Kidney glomerular epithelial cell (primary cell): ENCODE data around the gene SLC22A23.
A peak's percentile ranks its signal among the peaks of the same experiment; 100 is the strongest.

Experiments
- DNase-seq: peaks from one replicate; lab custom pipeline; 2025; lab: John Stamatoyannopoulos, UW

SLC22A23 gene

DNA sequence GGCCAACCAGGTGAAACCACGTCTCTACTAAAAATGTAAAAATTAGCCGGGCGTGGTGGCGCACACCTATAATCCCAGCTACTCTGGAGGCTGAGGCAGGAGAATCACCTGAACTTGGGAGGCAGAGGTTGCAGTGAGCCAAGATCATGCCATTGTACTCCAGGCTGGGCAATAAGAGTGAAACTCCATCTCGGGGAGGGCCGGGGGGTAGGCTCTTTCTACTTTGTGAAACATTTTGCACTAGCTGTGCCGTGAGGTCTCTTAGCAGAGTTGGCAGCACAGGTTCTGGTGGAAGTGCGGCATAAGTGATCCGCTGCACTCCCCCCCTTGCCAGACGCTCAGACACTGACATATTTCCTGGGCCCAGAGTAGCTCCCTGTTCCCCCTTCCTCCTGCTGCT is 173.6 kb downstream of the SLC22A23 start:
- DNase-seq, result no peak

DNA sequence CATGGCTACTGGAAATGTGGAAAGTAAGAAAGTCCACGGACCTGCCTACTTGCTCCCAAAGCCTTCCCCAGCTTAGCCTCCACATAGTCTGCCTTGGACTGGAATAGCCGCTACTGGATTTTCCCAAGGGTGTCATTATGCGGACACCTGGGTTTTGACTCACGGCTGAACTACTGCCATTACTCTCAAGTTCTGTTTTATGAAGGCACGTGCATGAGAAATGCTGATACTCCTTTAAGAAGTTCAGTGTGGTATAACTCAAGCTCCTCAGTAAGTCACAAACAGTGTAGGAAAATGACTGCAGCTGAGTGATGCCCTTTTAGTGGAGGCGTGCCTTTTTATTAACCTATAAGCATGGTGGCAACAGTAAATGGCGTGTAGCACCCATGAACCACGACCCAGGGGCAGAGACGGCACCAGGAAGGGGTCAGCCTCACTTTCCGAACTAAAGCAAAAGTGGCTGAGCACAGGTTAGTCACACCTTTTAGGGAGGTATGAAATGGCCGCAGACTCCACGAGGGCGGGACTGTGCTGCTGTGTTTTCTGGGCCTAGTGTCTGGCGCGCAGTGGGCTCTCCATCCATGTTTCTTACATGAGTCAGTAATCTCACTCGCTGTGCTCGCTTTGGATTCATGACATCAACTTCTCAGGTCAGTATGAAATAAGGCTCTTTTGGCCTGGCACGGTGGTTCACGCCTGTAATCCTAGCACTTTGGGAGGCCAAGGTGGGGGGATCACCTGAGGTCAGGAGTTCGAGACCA is 174.2 kb downstream of the SLC22A23 start:
- no peak for DNase-seq

DNA sequence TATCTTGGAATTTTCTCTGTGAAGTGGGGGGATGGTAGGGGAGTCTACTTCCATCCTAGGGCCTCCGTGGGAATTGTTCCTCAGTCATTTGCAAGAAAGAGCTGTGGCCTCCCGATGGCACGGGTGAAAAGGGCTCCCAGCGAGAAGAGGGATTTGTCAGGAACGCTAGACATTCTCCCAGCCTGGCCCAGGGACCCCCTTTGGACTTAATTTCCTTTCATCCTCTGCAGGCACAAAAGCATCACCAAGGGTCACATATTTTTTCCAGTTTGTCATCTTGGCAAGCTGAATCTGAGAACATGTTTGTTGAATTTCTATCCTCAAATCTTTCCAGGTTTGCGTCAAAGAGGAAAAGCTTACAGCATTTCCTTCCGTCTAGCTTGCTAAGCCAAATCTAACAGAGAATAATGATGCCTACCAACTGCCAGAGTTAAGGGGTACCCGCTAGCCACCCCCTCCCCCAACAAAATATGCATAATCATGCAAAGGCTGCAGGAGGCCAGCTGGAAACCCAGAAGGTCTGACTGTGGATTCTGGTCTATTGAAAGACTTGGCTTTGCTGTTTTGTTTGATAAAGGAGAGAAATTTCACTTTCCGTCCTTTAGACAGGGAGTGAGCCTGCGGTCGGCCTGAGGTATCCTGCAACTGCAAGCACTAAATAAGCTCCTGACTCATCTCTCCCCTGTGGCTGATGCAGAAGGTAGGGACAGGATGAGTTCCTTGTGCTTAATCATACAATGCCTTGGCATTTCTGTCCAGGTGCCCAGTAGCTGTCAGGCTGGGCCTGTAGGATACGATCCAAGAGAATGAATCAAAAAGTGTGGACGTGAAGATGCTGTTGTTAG is 175.0 kb downstream of the SLC22A23 start:
- DNase-seq, result peak; percentile 5

DNA sequence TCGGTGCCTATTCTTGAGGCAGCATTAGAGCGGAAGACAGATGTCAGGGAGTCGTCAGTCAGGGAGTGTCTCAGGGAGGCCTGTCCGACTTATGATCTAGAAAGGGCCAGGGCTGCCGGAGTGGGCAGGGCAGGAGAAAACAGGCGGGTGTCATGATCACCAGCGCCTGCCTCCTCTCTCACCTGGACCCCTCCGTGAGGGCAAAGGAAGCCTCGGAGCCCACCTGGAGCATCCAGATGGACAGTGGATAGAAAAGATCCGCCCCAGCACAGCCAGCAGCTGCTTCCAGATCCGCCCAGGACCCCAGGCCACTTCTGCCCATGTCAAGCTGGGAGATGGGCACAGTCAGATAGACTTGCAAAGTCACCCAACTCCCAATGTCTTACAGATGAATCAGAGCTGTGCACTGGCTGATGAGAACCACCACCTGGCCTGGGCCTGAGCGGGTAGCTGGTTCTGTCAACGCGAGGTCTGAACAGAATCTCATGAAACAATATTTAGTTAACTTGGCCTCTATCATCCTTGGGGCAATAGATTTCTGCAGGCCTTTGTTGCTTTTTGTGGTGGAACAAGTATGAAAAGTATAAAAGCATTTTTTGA is 175.9 kb downstream of the SLC22A23 start:
- no peak for DNase-seq

DNA sequence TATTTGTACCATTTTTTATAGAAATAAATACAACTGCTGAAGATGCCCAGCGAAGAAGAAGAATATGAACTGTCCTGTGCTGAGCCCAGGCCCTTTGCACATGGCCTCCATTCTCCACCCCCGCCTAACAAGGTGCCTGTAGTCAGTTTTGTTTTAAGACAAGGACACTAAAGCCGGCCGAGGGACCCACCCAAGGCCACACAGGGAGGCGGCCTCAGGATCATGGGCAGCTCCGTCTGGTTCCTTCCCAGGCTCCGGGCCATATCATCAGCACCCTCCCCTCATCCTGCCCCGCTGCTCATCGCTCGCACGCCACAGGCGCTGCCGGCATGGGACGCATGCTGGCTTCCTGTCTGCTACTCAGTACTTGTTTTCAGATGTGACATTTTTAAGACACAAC is 176.8 kb downstream of the SLC22A23 start:
- DNase-seq, result no peak

DNA sequence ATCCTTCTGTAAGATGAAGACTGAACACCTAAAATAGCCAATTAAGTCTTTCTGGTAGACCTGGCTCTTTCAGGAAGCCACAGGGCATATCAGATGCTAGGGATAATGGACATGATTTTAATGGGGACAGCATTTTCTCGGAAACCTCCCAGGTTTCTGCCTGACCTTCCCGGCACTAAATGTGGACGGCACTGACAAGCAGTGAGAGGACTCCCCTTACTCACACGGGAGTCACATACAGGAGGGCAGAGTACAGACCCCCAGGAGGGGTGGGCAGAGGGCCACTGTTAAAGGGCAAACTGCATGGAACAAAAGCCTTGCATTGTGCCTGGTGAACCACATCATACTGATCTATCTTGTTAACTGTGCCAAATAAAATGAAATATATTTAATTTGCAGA is 178.2 kb downstream of the SLC22A23 start:
- no peak for DNase-seq

DNA sequence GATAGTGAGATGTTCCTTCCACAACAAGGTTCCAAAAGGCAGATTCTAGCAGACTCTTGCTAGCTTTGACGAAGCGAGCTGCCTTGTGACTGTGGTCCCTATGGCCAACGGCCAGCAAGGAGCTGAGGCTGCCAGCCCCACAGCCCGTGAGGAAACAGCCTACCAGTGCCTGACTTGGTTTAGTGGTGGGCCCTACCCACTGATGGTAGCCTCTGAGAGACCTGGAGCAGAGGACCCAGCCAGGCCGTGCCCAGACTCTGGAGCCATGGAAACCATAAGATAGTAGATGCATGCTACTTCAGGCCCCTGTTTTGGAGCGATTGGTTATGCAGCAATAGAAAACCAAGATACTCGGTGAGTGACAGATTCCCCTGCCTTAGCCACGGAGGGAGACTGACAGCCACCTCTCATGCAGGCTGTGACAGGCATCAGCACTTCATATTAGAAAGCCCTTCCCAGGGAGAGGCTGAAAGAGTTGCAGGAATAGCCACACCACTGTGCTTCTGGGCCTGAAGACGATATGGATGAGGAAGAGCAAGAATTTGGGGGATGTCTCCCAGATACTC is 178.9 kb downstream of the SLC22A23 start:
- DNase-seq, result no peak

DNA sequence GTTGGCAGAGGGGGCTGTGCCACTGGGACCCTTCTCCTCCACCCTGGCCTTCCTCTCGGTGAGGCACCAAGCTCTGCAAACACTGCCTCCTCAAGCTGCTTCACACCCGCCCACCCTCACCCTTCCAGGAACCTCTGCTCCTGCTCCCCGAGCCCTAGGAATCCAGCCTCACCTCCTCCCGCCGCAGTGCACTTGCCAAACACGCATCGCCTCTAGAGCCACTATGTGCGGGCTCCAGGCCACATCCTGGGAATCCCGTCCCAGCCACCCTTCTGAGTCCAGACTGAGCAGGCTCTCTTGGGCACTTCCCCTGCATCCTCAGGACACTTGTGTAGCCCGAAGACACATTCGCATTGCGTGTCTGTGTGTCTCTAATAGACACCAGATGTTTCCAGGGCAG is 179.6 kb downstream of the SLC22A23 start:
- DNase-seq, result no peak

DNA sequence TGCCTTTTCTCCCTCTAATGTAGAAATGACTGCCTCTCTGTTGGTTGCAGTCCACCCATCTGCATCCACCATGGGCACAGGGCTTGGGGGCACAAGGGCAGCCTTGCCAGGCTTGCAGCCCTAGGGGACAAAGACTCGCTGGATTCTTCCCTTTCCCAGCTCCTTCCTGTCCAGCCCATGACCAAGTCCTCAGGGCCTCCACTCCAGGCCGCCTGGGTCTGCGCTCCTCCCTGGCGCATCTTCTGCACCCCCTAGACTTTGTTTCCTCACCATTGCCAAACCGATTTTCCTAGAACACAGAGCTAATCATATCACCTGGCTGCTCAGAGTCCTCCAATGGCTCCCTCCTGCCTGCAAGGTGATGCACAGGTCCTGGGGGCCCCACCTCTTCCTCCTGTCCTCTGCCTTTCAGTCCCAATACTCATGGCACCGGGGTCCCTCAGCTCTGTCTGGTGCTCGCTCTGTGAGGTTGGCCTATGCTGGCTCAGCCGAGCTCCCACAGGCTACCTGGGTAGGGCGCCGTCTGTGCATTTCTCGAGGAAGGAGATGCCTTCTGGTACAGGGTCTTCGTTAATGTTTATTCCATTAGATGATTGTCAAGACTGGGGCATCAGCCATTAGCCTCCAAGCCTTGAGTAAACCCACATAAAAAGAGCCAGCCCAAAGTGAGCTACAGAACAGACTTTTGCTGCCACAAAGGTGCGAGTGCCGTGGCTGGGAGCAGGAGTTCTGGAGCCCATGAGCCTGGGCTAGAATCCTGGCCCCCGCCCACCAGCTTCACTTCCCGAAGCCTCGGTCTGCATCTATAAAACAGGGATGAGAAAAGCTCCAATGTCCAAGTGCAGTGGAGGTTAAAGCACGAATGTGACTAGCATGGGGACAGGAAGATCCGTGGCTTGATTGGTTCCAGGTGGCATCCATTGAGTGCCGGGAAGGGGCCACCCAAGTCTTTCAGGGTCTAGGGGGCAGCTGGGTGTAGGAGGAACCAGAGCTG is 180.4 kb downstream of the SLC22A23 start:
- DNase-seq, result no peak

DNA sequence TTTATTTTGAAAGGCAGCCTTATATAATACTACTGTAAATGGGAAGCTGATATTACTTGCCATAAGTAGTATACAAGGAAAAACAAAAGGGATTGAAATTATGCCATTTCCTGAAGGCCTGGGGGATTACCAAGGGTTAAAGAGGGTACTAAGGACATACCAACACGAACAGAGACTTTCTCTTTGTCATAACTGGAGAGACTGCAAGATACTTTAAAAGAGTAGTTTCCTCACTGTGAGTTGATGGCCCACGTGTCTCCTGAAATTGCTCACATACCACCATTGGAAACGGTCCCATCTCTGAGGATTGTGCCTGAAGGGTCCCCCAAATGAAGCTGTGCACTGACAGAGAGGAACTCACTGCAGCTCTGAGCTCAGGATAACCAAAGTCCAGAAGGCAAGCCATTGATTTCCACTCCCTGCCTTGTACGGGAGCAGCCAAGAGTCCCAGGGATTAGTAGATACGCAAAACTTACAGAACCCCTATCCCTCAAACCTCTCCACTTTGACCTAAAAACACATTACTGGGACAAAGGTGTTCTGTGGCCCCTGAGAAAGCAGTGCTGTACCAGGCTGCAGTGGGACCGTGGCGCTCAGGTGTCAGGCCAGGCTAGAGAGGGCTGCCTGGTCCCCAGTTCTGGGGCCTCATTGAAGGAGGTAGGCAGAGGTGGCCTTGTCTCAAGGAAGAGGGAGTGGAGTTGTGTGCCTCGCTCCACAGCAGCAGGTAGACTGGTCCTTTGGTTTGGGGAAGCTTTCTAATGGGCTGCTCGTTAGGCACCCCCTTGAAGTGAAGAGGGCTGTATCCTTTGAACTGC is 182.9 kb downstream of the SLC22A23 start:
- no peak for DNase-seq

DNA sequence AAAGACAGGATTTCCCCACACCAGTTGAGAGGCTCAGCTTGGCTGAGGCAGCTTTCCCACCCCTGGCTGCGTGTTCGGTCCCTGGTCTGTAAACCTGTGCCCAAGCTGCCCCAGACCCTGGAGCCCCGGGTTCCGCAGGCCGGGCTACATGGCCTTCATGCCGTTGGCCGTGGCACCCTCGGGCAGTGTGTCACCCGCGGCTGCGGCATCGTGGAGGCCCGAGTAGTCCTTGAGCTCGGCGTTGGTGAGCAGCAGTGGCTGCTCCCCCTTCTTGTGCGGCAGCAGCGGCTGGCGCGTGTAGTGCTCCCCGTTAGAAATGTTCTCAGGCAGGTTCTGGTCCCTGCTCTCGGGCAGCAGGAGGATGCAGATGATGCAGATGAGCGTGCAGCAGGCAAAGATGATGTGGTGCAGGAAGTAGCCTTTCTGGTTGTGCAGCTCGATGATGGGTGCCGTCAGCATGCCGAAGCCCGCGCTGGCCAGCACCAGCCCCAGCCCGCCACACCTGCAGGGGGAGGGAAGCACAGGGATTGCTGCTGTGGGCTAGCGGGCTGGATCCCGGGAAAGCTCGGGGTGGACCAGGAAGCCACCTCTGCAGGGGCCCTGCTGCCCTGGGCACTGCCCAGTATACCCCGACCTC is 183.8 kb downstream of the SLC22A23 start:
- no peak for DNase-seq

DNA sequence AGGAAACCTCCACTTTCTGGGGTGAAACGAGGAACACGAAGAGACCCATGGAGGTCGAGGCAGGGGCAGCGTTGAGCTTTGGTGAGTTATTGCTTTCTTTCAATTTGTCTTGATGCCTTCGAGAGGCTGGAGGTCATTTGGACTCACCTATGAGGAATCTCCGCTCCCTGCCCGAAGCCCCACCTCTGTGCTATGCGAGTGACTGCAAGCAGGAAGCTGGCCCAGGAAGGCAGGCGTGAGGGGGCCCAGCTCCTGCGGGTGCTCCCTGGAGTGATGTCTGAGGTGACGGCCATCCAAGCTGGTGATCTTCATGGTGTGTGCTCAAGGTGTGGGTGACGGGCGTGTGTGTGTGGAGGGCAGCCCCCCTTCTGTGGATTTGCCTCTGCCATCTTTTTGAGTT is 185.1 kb downstream of the SLC22A23 start:
- DNase-seq, result no peak

DNA sequence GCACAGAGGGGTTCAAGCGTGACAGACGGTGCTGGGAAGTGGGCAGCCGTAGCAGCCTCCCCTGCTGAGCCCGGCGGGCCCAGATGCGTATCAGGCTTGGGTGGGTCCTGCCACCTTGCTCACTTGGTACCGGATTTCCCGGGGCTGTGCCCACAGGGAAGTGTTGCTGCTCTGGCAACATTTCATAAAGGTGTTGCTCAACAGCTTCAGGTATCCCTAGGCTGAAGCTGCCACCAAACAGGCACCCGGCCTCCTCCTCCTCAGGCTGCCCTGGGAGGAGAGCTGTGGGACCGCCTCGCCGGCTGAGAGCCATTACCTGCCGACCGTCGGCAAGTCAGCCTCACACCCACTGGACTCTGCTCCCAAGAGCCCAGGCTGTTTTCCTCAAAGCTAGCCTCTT is 186.6 kb downstream of the SLC22A23 start:
- no peak for DNase-seq

DNA sequence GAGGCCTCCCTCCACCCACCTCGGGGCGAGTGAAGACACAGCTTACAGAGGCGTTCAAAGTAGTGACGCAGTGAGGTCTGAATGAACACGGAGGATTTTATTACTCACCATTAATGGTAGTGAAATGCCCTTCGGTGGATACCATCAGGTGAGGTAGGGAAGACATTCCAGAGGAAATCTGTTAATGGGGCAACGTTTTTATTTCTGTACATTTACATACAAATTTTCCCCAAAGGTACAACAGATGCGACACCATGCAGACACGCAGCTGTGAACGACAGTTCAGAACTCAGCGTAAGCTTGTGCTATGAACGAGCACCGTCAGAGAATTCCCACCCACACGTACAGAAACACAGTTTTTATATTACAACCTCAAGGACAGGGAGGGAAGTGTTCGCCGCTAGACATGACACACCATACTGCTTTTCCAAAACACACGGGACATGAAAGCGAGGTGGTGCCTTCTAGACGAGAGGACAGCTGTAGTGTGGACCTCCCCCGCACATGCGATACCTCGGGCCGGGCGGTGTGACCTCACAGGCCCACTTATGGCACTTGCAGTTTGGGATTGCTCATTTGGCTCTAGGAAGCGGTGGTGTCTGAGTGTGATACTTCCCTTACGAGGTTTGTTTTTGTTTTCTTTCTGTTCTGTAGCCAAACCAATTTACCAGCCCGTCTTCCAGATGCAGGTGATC is 187.4 kb downstream of the SLC22A23 start:
- DNase-seq, result no peak

DNA sequence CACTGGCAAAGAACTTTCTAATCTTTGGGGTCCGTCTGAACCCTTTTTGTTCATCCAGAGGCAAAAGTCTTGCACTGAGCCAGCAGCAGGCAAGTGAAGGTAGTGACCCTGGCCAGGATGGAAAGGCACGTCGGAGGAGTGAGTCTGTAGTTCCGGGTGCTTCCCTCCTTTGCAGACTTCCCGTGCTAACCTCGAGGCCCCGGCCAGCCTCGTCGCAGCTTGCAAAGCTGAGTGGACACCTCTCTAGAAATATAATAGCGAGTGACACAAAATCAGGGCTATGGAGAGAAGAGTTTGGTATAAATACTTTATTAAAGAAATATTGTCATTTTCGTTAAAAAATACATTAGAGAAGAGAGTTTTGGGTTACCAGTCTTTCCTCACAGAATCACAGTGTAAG is 188.2 kb downstream of the SLC22A23 start:
- no peak for DNase-seq

DNA sequence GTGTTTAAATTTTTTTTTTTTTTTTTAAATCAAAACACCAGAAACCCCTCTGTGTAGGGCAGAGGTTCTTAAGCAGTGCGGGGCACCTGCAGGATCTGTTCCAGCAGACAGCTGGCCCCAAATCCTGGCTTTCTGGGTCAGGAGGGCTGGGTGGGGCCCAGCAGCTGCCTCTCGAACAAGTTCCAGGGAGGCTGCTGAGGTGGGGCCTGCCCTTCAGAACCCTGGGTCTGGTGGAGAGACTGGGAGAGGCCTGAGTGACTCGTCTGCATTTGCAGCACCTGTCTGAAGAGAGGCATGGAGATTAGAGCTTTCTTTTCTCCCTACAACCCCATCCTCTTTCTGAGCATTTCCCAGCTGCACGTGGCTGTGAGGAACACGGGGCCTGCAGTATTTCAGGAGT is 189.7 kb downstream of the SLC22A23 start:
- DNase-seq, result no peak

DNA sequence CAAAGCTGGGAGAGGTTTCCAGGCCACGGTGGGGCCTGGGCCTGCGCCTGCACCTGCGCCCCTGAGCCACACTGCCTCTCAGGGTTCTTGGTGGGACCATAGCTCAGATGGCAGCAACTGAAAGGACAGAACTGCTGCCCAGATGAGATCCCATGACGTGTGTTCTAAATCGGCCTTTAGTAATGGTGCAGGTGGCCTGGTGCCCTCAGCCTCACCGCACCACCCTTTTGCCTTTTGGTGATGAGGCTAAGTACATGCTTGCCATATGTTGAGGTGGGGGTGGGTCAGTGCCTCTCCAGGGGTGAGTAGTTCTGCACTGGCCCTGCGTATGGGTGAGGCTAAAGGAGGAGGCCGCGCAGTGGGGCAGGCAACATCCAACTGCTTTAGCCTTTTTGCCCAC is 190.7 kb downstream of the SLC22A23 start:
- DNase-seq, result no peak

DNA sequence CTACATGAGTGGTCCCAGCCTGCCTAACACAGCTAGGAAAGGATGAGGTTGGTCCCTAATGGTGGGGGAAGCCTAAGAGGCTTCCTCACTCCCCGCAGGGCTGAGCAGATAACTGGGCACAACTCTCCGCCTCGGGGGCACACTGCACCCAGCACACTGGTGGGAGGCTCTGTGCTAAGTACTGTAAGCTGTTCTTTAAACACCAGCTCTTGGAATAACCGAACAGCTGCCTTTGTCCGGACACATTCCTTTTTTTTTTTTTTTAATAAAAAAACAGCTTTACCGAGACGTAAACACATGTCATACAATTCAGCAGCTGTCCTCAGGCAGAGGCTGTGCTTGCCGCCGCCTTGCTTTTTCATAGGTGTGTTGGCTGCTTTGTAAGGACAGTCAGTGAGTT is 191.2 kb downstream of the SLC22A23 start:
- no peak for DNase-seq

DNA sequence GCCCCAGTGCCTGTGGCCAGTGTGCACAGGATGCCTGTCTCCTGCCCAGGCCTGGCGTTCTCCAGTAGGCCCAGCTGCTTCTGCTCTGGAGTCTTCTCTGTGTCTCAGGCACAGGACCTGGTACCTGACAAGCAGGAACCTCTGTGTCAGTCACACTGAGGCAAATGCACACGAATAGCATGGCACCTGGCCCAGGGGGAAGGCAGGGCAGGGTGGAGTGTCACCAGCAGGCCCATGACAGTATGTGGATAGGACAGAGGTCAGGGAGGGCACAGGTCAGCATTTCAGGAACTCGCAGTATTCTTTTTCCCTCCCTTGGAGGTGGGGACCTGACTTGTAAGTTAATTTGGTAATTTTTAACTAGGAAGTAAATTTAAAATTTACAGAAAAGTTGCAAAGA is 192.5 kb downstream of the SLC22A23 start:
- DNase-seq, result no peak

DNA sequence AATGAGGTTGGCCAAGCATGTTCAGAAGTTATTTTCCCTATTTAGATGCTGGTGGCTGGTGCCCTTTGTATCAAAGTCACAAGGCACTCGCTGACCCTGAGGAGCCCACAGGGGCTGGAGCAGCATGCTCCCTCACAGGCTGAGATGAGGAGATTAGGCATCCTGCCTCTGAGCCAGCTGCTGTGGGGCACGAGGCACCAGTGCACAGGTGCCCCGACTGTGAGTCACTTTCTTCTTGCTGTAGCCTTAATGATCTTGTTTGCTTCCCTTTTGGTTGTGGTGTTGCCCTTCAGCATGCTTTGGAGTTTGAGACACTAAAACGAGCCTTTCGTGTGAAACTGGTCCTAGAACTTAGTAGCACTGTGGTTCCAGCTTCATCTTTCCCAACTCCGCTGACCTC is 193.8 kb downstream of the SLC22A23 start:
- DNase-seq, result no peak
